GM21360 (cell line): ENCODE results near the gene DRD3.

Experiments used
- ATAC-seq: cut with Tn5 transposase; IDR thresholded peaks from one replicate; pipeline ENCODE4 v1.9.1; 2021; ENCODE audit warnings: mild to moderate bottlenecking, moderate library complexity; ENCODE audit not compliant: unreplicated experiment

DRD3 gene

DNA sequence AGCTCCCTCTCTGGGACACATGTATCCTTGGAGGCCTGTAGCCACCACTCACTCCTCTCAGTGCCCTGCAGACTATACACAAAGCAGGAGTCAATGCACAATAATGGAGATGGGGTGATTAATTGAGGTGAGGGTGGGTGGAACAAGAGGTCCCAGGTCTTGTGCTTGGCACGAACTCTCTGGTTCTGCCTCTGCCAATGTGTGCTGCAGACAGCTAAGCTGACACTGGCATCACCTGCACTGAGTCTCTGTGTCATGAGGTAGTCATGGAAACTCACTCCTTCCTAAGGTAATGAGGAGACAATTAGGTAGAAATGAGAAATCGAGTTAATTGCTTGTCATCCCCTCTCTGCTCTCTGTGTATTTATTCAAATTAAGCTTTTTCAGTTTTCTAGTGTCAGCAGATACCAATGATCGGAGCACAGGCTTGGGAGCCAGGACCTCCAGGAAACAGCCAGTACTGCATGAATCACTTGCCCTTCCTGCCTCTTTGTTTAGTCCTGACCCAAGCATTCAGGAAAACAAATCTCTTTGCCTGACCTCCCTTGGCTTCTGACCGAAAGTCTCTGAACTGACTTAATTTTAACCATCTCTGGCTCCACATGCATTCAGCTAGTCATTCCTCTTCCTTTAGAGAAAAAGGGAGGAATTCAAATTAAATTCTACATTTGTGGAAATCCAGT is 56.7 kb downstream of the DRD3 start:
- no peak for ATAC-seq

- ATAC-seq: no peak
Measured at GRCh38 chr3:114120211-114120610, 58.6 kb downstream of the DRD3 start.

DNA sequence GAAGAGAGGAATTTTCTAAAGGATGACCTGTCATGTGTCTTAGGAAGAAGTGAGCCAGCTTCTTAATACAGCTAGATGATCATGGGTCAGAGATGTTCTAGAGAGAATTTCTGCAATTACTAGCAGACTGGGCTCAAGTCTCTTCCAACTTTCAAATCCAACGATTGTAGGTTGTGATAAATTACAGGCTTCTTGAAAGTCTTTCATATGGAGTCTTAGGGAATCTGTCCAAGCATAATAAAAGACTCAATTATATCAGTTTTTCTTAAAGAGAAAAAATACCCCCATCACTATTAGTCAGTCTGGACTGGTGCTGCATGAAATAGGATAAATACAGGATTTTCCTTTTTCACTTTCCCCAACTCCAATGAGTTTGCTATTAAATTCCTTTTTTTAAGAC is 59.1 kb downstream of the DRD3 start:
- ATAC-seq: no peak

- ATAC-seq: no peak
Measured at GRCh38 chr3:114115143-114115542, 63.7 kb downstream of the DRD3 start.

DNA sequence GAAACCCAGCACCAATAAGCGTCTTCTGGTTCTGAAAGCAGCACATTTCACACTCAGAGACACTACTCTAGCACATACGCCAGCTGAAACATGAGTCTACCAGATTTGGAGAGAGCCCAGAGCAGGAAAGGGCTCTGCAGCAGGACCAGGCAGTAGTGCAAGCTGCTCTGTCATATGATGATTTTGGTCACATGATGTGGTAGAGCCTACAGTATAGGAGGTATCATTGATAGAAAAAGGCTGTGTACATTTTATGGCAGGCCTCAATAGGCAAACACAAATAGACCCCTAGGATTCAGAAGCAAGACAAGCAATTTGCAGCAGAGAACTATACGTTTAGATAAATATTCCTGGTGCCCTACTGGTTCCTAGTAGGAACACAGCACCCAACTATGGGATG is 64.1 kb downstream of the DRD3 start:
- ATAC-seq: no peak

GRCh38 chr3:114112696-114113095 is 66.2 kb downstream of the DRD3 start:
- no peak for ATAC-seq

- no peak for ATAC-seq
Measured at GRCh38 chr3:114111060-114111770, 67.6 kb downstream of the DRD3 start.

DNA sequence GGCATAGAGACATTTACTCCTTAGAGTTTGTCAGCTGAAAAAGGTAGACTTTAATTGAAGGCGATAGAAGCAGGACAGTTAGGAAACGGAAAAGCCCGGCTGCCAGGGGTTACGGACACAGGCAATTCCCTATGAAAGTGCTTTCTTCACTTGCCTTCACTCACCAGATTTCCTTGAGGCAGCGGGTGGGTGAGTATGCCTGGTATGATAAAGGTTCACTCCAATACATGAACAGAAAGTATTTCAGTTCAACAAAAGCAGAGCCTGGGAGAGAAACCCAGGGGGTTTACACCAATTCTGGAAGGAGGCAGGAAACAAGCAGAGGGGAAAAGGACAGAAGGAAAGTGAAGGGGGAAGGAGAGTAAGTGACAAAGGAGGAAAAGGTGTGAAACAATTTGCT is 68.4 kb downstream of the DRD3 start:
- ATAC-seq: no peak

- ATAC-seq: no peak
Measured at GRCh38 chr3:114108137-114108536, 70.7 kb downstream of the DRD3 start.

- no peak for ATAC-seq
Measured at GRCh38 chr3:114104414-114104813, 74.4 kb downstream of the DRD3 start.

DNA sequence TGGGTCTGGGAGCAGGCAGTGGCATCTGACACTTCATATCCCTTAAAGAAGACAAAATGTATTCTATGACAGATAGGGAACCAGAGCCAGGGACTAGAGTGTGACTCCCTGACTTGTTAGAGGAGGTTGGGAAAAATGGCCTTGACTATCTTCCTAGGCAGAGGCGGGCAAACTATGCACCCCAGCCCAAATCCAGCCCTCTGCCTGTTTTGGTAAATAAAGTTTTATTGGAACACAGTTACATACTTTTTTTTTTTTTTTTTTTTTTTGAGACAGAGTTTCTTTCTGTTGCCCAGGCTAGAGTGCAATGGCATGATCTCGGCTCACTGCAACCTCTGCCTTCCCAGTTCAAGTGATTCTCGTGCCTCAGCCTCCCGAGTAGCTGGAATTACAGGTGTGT is 75.0 kb downstream of the DRD3 start:
- ATAC-seq: no peak

DNA sequence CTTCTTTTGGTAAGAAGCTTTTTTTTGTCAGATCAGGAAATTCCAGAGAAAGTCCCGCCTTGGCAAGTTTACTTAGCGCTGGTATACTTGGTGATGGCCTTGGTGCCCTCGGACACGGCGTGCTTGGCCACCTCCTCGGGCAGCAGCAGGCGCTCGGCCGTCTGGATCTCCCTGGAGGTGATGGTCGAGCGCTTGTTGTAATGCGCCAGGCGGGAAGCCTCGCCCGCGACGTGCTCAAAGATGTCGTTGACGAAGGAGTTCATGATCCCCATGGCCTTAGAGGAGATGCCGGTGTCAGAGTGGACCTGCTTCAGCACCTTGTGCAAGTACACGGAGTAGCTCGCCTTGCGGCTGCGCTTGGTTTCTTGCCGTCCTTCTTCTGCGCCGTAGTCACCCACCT is 75.7 kb downstream of the DRD3 start:
- no peak for ATAC-seq

- ATAC-seq: no peak
Measured at GRCh38 chr3:114101101-114101500, 77.8 kb downstream of the DRD3 start.

GRCh38 chr3:114095796-114096195 is 83.1 kb downstream of the DRD3 start:
- no peak for ATAC-seq

- ATAC-seq: no peak
Measured at GRCh38 chr3:114093596-114093995, 85.3 kb downstream of the DRD3 start.

GRCh38 chr3:114093016-114093380 is 85.9 kb downstream of the DRD3 start:
- no peak for ATAC-seq

GRCh38 chr3:114092151-114093015 is 86.5 kb downstream of the DRD3 start:
- no peak for ATAC-seq

GRCh38 chr3:114089675-114090074 is 89.2 kb downstream of the DRD3 start:
- ATAC-seq: no peak

GRCh38 chr3:114086356-114086755 is 92.5 kb downstream of the DRD3 start:
- ATAC-seq: no peak

- ATAC-seq: no peak
Measured at GRCh38 chr3:114083112-114083511, 95.7 kb downstream of the DRD3 start.

DNA sequence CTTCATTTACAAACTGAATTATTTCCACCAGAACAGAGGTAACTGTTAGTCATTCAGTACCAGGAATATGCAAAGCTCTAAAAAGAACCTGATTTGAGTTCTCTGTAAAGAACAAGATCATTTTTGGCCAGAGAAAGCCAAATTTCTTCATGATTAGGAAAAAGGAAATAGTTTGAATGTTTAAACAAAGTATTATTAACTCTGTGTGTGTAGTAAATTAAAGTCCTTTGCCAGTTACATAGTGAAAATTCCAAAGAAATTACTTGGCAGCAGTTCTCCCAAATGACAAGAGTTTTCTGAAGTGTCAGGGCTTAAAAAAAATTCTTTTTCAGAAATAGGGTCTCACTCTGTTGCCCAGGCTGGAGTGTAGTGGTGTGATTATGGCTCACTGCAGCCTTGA is 97.8 kb downstream of the DRD3 start:
- no peak for ATAC-seq

DNA sequence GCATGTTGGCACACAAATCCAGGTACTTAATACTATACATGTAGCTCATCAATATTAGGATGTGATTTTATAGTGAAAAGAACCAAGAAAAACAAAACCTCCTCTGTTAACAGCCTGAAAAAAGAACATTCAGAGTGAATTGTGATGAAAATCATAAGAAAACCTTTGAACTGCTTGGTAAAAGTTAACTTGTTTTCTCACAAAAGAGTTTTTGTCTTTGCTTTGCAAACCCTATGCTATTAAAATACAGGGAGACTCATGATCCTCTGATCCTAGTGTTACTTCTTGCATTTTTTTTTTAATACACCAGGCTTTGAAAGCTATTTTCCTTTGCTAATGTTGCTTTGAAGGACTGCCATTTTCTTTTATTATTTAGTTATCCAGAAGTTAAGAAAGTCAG is 98.7 kb downstream of the DRD3 start:
- no peak for ATAC-seq
